HCT116 (cell line): Measurements from ENCODE around the gene HSD3B7. TPM values are rescaled to one million over a fixed set of nuclear protein-coding genes. Genes with fewer than 3 reads are reported as not detected.

Source experiments
- ATAC-seq: fragments of 200-7000 bp; cut with Tn5 transposase; 2 replicates; pipeline ENCODE4 v1.9.1; 2020; ENCODE audit warnings: mild to moderate bottlenecking, moderate library complexity
- BruUV-seq: library from RNA; stranded (reverse); fragments of 400-500 nt; replicated peaks from 2 replicates; lab custom pipeline; 2021; lab: Mats Ljungman, UMichigan
- CTCF ChIA-PET: fragments of 300-600 bp; sonication (Branson Sonifier 250); formaldehyde crosslinking; loops from one replicate; lab custom pipeline; 2021; ENCODE audit warnings: antibody characterized with exemption; lab: Charles Lee
- POLR2A ChIA-PET: fragments of 300-600, 350-600 bp; sonication (Branson Sonifier 250); formaldehyde crosslinking; loops from one replicate; lab custom pipeline; 2021; ENCODE audit warnings: antibody characterized with exemption; lab: Charles Lee
- RAD21 ChIA-PET, 2 experiments: fragments of 300-600 bp; sonication (Branson Sonifier 250); formaldehyde crosslinking; loops; one replicate each; lab custom pipeline; 2023; ENCODE audit warnings: low total read pairs in 2 of 2; ENCODE audit not compliant: uncharacterized antibody in 2 of 2, unreplicated experiment in 2 of 2, low non-redundant PET in 1 of 2; lab: Charles Lee
- DNase-seq: peaks from one replicate; pipeline ENCODE4 v3.0.0-alpha.2; 2010; ENCODE audit warnings: low read depth, low spot score
- H2AFZ ChIP-seq: fragments of 200-600 bp; shearing (Covaris generic), sonication (generic); 2 replicates; pipeline ENCODE4 v1.6.1; 2017; ENCODE audit warnings: low read depth, mixed run types, mixed read lengths, antibody characterized with exemption, low read length; ENCODE audit not compliant: poor library complexity, severe bottlenecking
- H3K27ac ChIP-seq: 2 replicates; pipeline ENCODE4 v1.5.1; 2012; ENCODE audit warnings: low read depth, low read length
- H3K27me3 ChIP-seq: fragments of 200-600 bp; sonication (generic); 2 replicates; pipeline ENCODE4 v1.6.1; 2016; ENCODE audit warnings: mixed run types, low read length, mixed read lengths; ENCODE audit not compliant: insufficient read depth
- H3K36me3 ChIP-seq, 2 experiments: fragments of 200-500 bp in 1 of 2; fragments of 200-600 bp in 1 of 2; sonication (Bioruptor generic) in 1 of 2; sonication (generic) in 1 of 2; 2 replicates each; pipeline versions ENCODE4 v1.5.1 to v1.6.1; 2014 to 2016; ENCODE audit warnings: low read length in 2 of 2, inconsistent platforms in 1 of 2, mixed read lengths in 1 of 2, mixed run types in 1 of 2; ENCODE audit not compliant: insufficient read depth in 2 of 2, control insufficient read depth in 1 of 2
- H3K4me1 ChIP-seq, 2 experiments: fragments of 200-600 bp in 1 of 2; sonication (generic) in 1 of 2; 2 replicates each; pipeline versions ENCODE4 v1.5.1 to v1.6.1; 2012 to 2017; ENCODE audit warnings: low read length in 2 of 2, inconsistent platforms in 1 of 2, mild to moderate bottlenecking in 1 of 2, mixed read lengths in 1 of 2, mixed run types in 1 of 2, moderate library complexity in 1 of 2; ENCODE audit not compliant: insufficient read depth in 2 of 2, control insufficient read depth in 1 of 2
- H3K4me2 ChIP-seq: fragments of 200-600 bp; sonication (generic); 2 replicates; pipeline ENCODE4 v1.6.1; 2017; ENCODE audit warnings: mixed run types, low read length, mixed read lengths
- H3K4me3 ChIP-seq, 2 experiments: fragments of 200-600 bp in 1 of 2; sonication (generic) in 1 of 2; replicated peaks in 1 of 2; 2 replicates each; pipeline ENCODE4 v1.5.1; 2011 to 2016; ENCODE audit warnings: low read length in 2 of 2, control low read depth in 1 of 2, low read depth in 1 of 2, mild to moderate bottlenecking in 1 of 2, mixed read lengths in 1 of 2, mixed run types in 1 of 2
- H3K79me2 ChIP-seq: fragments of 200-600 bp; sonication (generic); 2 replicates; pipeline ENCODE4 v1.6.1; 2017; ENCODE audit warnings: mild to moderate bottlenecking, mixed run types, low read length, moderate library complexity, mixed read lengths; ENCODE audit not compliant: insufficient read depth
- H3K9ac ChIP-seq: fragments of 200-600 bp; sonication (generic); 2 replicates; pipeline ENCODE4 v1.6.1; 2016; ENCODE audit warnings: low read length, mixed read lengths
- H3K9me2 ChIP-seq: fragments of 200-600 bp; sonication (generic), shearing (Covaris generic); 2 replicates; pipeline ENCODE4 v1.6.1; 2017; ENCODE audit warnings: mixed run types, mild to moderate bottlenecking, moderate library complexity; ENCODE audit not compliant: insufficient read depth
- H3K9me3 ChIP-seq, 2 experiments: fragments of 200-500 bp in 1 of 2; fragments of 200-600 bp in 1 of 2; sonication (Bioruptor generic) in 1 of 2; sonication (generic) in 1 of 2; 2 replicates each; pipeline ENCODE4 v1.6.1; 2014 to 2017; ENCODE audit warnings: low read length in 2 of 2, mixed read lengths in 2 of 2, inconsistent platforms in 1 of 2, low read depth in 1 of 2, mild to moderate bottlenecking in 1 of 2, mixed run types in 1 of 2, moderate library complexity in 1 of 2; ENCODE audit not compliant: control insufficient read depth in 1 of 2, insufficient read depth in 1 of 2
- H4K20me1 ChIP-seq: fragments of 200-600 bp; sonication (generic), shearing (Covaris generic); 2 replicates; pipeline ENCODE4 v1.6.1; 2017; ENCODE audit warnings: mixed run types, mild to moderate bottlenecking, moderate library complexity; ENCODE audit not compliant: insufficient read depth
- ATF3 ChIP-seq: IDR thresholded peaks from 2 replicates; pipeline ENCODE4 v1.6.1; 2012
- CBX3 ChIP-seq: IDR thresholded peaks from 2 replicates; pipeline ENCODE4 v1.6.1; 2012; ENCODE audit warnings: low read depth
- CEBPB ChIP-seq: IDR thresholded peaks from 2 replicates; pipeline ENCODE4 v1.6.1; 2012; ENCODE audit warnings: low read depth
- CTCF ChIP-seq, 3 experiments: fragments of 200-600 bp in 1 of 3; sonication (generic) in 1 of 3; IDR thresholded peaks in 2 of 3; conservative IDR thresholded peaks in 1 of 3; 2 replicates each; pipeline ENCODE4 v1.5.1; 2012 to 2017; ENCODE audit warnings: low read depth in 2 of 3, low read length in 2 of 3, antibody characterized with exemption in 1 of 3, borderline replicate concordance in 1 of 3, control low read depth in 1 of 3, mild to moderate bottlenecking in 1 of 3, mixed read lengths in 1 of 3, mixed run types in 1 of 3, moderate library complexity in 1 of 3; ENCODE audit not compliant: insufficient read depth in 1 of 3
- EGR1 ChIP-seq: IDR thresholded peaks from 2 replicates; pipeline ENCODE4 v1.6.1; 2012; ENCODE audit warnings: low read depth
- ELF1 ChIP-seq: IDR thresholded peaks from 2 replicates; pipeline ENCODE4 v1.6.1; 2012; ENCODE audit warnings: low read depth, borderline replicate concordance
- EZH2 ChIP-seq: fragments of 200-600 bp; sonication (generic); IDR thresholded peaks from 2 replicates; pipeline ENCODE4 v1.6.1; 2017; ENCODE audit warnings: antibody characterized with exemption, mixed run types
- FOSL1 ChIP-seq: IDR thresholded peaks from 2 replicates; pipeline ENCODE4 v1.6.1; 2012; ENCODE audit warnings: low read depth
- JUND ChIP-seq: IDR thresholded peaks from 2 replicates; pipeline ENCODE4 v1.6.1; 2012
- MAX ChIP-seq: IDR thresholded peaks from 2 replicates; pipeline ENCODE4 v1.6.1; 2012
- POLR2A ChIP-seq: IDR thresholded peaks from 2 replicates; pipeline ENCODE4 v1.7.0; 2011; ENCODE audit warnings: borderline replicate concordance; ENCODE audit not compliant: insufficient read depth, insufficient read length; ENCODE audit errors: extremely low read depth
- POLR2AphosphoS5 ChIP-seq: IDR thresholded peaks from 2 replicates; pipeline ENCODE4 v1.6.1; 2011; ENCODE audit warnings: mild to moderate bottlenecking, low read depth, low read length, moderate library complexity
- RAD21 ChIP-seq: IDR thresholded peaks from 2 replicates; pipeline ENCODE4 v1.6.1; 2012; ENCODE audit warnings: low read depth, mild to moderate bottlenecking
- SRF ChIP-seq: IDR thresholded peaks from 2 replicates; pipeline ENCODE4 v1.6.1; 2012; ENCODE audit warnings: low read depth
- YY1 ChIP-seq: IDR thresholded peaks from 2 replicates; pipeline ENCODE4 v1.6.1; 2011; ENCODE audit warnings: low read length, low read depth, moderate library complexity, mild to moderate bottlenecking; ENCODE audit not compliant: insufficient replicate concordance; ENCODE audit errors: extremely low read depth
- ZBTB33 ChIP-seq: IDR thresholded peaks from 2 replicates; pipeline ENCODE4 v1.6.1; 2011; ENCODE audit warnings: mild to moderate bottlenecking, low read length, moderate library complexity; ENCODE audit not compliant: insufficient replicate concordance; ENCODE audit errors: extremely low read depth
- ZFX ChIP-seq: fragments of 450-650 bp; IDR thresholded peaks from 2 replicates; pipeline ENCODE4 v1.6.1; 2017
- ZNF274 ChIP-seq: fragments of 200-500 bp; sonication (Bioruptor generic); IDR thresholded peaks from 2 replicates; pipeline ENCODE4 v1.6.1; 2014; ENCODE audit warnings: mild to moderate bottlenecking, low read depth, low read length, inconsistent platforms
- intact Hi-C: fragments of 100-400 bp; cut with micrococcal nuclease; formaldehyde crosslinking; loops from 2 replicates; pipeline ENCODE4 v1.10.0; 2022
- total RNA-seq: library from RNA; stranded (reverse); gene quantifications from one replicate; pipeline ENCODE4 v1.2.1, GENCODE V29; 2021; ENCODE audit not compliant: unreplicated experiment

HSD3B7 gene
- total RNA-seq, 1 experiment from 2014 or later = 8.6 TPM

GRCh38 chr16:31033709-31034492 is 48.9 kb downstream of the HSD3B7 start:
- intact Hi-C loops = loop anchor here (2.0 kb wide), 1 partner anchor 39 kb away; no protein-coding TSS in a partner anchor
- Histone ChIP-seq H3K4me2 (peak overlapping the region; percentile 90), H3K9me2 (no peaks in the 10 kb centered on the region), H3K27ac (peak overlapping the region; percentile 69), H3K4me1 (peaks cover 5 to 15% of the 10 kb centered on the region in 2 experiments), H2AFZ (no peak overlapping the region), H4K20me1 (no peaks in the 10 kb centered on the region), H3K36me3 (peaks cover 0 to 3% of the 10 kb centered on the region in 2 experiments; a peak in 1 of 4 replicates), H3K4me3 (peak overlapping the region; percentile 84 to 98), H3K9ac (peak overlapping the region; percentile 75), H3K27me3 (no peaks in the 10 kb centered on the region), H3K9me3 (no peaks in the 10 kb centered on the region), H3K79me2 (peaks cover 10% of the 10 kb centered on the region; the same call in 1 of the 2 replicates)
- DNase-seq (peak; percentile 43), ATAC-seq (peak; percentile 81)
- POLR2A ChIA-PET = interaction anchor here (0.6 to 1.6 kb wide), 4 partner anchors 37 to 352 kb away, joined by 3 to 5 read pairs (median 4); partner anchors contain the start of genes KAT8, ZNF646 and ZNF668
- TF ChIP-seq CEBPB (no peak), MAX (no peak), ZFX (peak; percentile 30; the same call in 1 of the 2 replicates), EZH2 (no peak), ATF3 (no peak), ZNF274 (no peak), ELF1 (no peak), JUND (no peak), POLR2AphosphoS5 (peak; percentile 57; the same call in 1 of the 2 replicates), RAD21 (no peak), EGR1 (no peak), FOSL1 (no peak), CBX3 (no peak), POLR2A (no peak), ZBTB33 (no peak), YY1 (no peak), CTCF (IDR thresholded peaks at IDR 0.05 in 2 of 3, conservative IDR thresholded peaks at IDR 0.05 in 1 of 3; ENCODE audit: borderline replicate concordance in 1 of 3, insufficient read depth in 1 of 3, low read depth in 2 of 3, low read length in 2 of 3) (no peak), SRF (no peak)
- RAD21 ChIA-PET = interaction anchor here in 1 of 2 experiments (0.7 kb wide), 2 partner anchors 293 to 409 kb away, joined by 3 to 8 read pairs; no protein-coding TSS in a partner anchor
- BruUV-seq = TSS peak; percentile 81
- CTCF ChIA-PET = interaction anchor here (1.0 kb wide), 1 partner anchor 49 kb away, joined by 4 read pairs; the partner anchor contains the start of gene HSD3B7
